GM18520 (cell line): Measurements from ENCODE around the gene ERVK3-1.

Source experiments
- ATAC-seq: cut with Tn5 transposase; IDR thresholded peaks from one replicate; pipeline ENCODE4 v1.9.1; 2021; ENCODE audit not compliant: unreplicated experiment

Gene ERVK3-1

DNA sequence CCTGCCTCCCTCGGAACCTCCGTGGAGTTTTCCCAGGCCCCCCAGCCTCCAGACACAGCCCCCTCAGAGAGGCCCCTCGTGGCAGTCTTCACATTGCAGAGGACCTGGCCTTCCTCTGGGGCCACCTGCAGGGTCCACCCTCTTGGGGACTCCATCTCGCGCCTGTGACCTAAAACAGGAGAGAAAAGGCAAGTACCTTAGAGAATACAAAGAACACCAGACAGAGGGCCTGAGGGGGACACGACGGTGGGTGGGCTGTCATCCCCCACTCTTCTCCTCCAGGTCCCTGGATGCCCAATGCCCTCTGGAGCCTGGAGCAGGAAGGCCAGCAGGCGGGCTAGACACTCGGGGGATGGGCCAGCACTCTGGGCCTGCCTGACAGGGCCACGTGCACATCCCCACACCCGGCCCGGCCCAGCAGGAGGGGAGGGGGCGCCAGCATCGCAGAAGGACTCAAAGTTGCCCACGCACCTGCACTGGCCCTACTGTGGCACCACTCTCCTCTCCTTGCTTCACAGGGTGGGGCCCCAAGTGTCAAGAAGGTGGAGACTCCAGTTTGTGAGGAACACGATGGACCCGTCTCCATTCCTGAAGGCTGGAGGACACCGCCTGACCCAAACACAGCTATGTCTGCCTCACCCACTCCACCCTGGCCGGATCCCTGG is 52.4 kb downstream of the ERVK3-1 start:
- no peak for ATAC-seq

DNA sequence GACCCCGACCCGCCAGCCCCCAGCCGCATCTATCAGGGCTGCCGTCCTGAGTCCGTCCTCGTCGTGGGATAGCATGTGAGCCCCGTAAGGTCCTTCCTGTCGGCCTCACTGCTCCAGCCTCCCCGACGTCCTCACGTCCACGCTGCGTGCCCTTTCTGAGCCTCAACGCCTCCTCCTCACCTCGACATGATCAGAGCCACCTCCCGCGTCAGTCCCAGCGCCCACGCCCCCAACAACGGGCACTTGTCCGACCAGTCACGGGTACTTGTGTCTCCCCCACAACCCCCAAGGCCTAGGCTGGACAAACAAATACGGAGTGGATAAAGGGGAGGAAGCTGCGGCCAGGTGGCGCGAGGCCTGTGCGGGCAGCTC is 56.7 kb downstream of the ERVK3-1 start:
- ATAC-seq, result peak; percentile 3

DNA sequence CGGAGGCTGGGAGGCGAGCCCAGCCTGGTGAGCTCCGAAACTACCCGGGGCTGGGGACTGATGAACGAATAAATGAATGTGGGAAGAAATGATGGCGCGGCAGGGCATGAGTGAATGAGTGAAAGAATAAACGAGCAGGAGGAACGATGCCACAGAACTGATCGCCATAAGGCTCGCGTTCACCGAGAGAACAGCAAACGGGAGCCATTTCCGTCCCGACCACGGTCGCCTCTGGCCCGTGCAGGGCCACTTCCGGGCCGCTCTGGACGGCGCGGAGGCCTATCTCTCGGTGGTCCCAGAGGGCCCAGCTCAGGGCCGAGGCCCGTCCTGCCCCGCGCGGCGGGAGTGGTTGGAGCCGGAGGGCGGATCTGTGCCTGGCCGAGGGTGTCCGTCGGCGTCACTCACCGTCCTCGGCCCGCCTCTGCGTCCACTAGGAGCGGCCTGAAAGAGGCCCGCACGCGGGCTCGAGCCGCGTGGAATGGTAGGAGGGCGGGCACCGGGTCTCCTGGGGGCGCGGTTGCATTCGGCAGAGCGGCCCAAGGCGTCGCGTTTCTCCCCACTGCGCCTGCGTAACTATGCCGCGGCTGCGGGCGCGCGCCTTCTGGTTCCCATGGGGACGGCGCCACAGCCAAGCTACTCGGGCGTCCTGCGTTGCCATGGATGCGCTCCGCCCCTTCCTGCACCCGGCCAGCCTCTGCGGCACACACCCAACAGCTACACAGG is 57.3 kb downstream of the ERVK3-1 start, which contains the start of gene ZNF497:
Gene ZNF497 (minus strand): TSS at position 480 of the 723 bp plus-strand sequence. CDS start 5,116 bp downstream, outside the sequence.
- peak; percentile 89 for ATAC-seq

DNA sequence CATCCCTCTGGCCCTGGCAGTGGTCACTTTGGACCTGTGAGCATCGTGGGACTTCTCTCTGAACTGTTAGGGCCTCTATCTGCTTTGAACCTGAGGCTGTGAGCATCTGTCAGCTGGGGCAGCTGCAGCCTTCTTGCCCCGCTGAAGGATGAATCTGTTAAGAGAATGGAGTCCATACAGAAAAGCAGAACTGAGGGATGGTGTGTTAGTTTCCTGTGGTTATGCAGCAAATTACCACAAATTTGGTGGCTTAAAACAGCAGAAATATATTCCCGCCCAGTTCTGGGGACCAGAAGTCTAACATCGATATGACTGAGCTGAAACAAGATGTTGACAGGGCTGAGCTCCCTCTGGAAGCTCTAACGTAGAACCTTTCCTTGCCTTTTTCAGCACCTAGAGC is 59.0 kb downstream of the ERVK3-1 start:
- no peak for ATAC-seq
